GM15510 (cell line): ENCODE results near the gene POGZ.

Experiments used
- POLR2A ChIP-seq: IDR thresholded peaks from 3 replicates; pipeline ENCODE4 v1.6.1; 2011; ENCODE audit warnings: borderline replicate concordance; ENCODE audit not compliant: insufficient read length; ENCODE audit errors: extremely low read depth

The POGZ gene

GRCh38 chr1:151459331-151460046 lies at the start of gene POGZ:
POGZ (minus strand) TSS chr1:151459494; CDS start chr1:151442204, 17,290 bp downstream.
- peak; percentile 63 for TF ChIP-seq POLR2A

- TF ChIP-seq POLR2A = no peak
These were observed 49.5 kb upstream of the POGZ start for GRCh38 chr1:151508833-151509232.

GRCh38 chr1:151504759-151505158 lies 45.5 kb upstream of the POGZ start:
- no peak for TF ChIP-seq POLR2A

- no peak for TF ChIP-seq POLR2A
These were observed 45.0 kb upstream of the POGZ start for GRCh38 chr1:151504252-151504651.

- TF ChIP-seq POLR2A = no peak
These were observed 43.8 kb upstream of the POGZ start for GRCh38 chr1:151502859-151503780.

- TF ChIP-seq POLR2A = no peak
These were observed 42.9 kb upstream of the POGZ start for GRCh38 chr1:151502035-151502700.

- TF ChIP-seq POLR2A = no peak
These were observed 42.2 kb upstream of the POGZ start for GRCh38 chr1:151501474-151501873.

GRCh38 chr1:151499930-151500329 lies 40.6 kb upstream of the POGZ start:
- TF ChIP-seq POLR2A = no peak

- no peak for TF ChIP-seq POLR2A
These were observed 40.1 kb upstream of the POGZ start for GRCh38 chr1:151499365-151499764.

GRCh38 chr1:151495316-151495715 lies 36.0 kb upstream of the POGZ start:
- TF ChIP-seq POLR2A = no peak

- TF ChIP-seq POLR2A = no peak
These were observed 35.5 kb upstream of the POGZ start for GRCh38 chr1:151494741-151495281.

GRCh38 chr1:151493042-151493441 lies 33.7 kb upstream of the POGZ start:
- no peak for TF ChIP-seq POLR2A

GRCh38 chr1:151492120-151492519 lies 32.8 kb upstream of the POGZ start:
- no peak for TF ChIP-seq POLR2A

- no peak for TF ChIP-seq POLR2A
These were observed 32.3 kb upstream of the POGZ start for GRCh38 chr1:151491641-151492040.

GRCh38 chr1:151486557-151486956 lies 27.3 kb upstream of the POGZ start:
- TF ChIP-seq POLR2A = no peak
